Right ventricle myocardium inferior (tissue), 1 donor: ENCODE data around the gene KRT20. TPM values are rescaled to one million over a fixed set of nuclear protein-coding genes. Genes with fewer than 3 reads are reported as not detected.
A peak's percentile ranks its signal among the peaks of the same experiment; 100 is the strongest.
"Not testable (repeated sequence)": the region's sequence is repeated elsewhere in the genome, so short reads cannot be mapped to it uniquely, and the experiment has no call there.

Source experiments
- ATAC-seq: fragments of 200-7000 bp; cut with Tn5 transposase; one replicate; pipeline ENCODE4 v1.9.1; 2020; ENCODE audit warnings: mild to moderate bottlenecking, moderate library complexity
- DNase-seq: peaks from one replicate; pipeline ENCODE4 v3.0.0; 2021; ENCODE audit errors: missing footprints
- intact Hi-C: fragments of 100-400 bp; cut with DNase I; formaldehyde crosslinking; loops from one replicate; pipeline ENCODE4 v1.11.0; 2022
- total RNA-seq: library from RNA; stranded (reverse); fragmentation: NEBNext Ultra II Directional; extraction: Animal tissue kit (Norgen Biotek cat#: 25700); gene quantifications from one replicate; pipeline ENCODE4 v1.2.1, GENCODE V29; 2021
- donor health status: DM: no; HTN: yes; CAD: no; lungs with severe emphysema.

The KRT20 gene
- total RNA-seq, 1 donor from 2014 or later, result not detected

GRCh38 chr17:40862985-40863733 is 21.9 kb downstream of the KRT20 start:
- no peak for ATAC-seq
- no peak for DNase-seq
- intact Hi-C loops, result no loop called here

GRCh38 chr17:40859536-40859935 is 25.5 kb downstream of the KRT20 start:
- no peak for DNase-seq
- intact Hi-C loops, result loop anchor here (5.0 kb wide), 4 partner anchors 42 to 803 kb away; no protein-coding TSS in a partner anchor
- no peak for ATAC-seq

- intact Hi-C loops, result loop anchor here (5.0 kb wide), 4 partner anchors 41 to 804 kb away; no protein-coding TSS in a partner anchor
- not testable (repeated sequence) for ATAC-seq, DNase-seq
Measured at GRCh38 chr17:40858667-40859066, 26.4 kb downstream of the KRT20 start.

DNA sequence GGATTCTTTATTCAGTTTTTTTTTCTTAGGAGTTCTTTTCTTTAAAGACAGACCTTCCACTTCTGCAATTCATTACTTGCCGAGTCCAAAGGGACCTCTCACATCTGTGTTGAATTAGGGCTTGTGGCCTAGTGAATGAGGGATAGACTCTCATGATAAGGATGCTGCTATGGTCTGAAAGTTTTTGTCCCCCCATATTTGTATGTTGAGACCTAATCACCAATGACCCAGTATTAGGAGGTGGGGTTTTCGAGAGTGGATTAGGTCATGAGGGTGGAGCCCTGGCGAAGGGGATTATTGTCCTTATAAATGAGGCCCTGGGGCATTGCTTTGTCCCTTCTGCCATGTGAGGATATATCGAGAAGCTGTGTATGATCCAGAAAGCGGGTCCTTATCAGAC is 27.5 kb downstream of the KRT20 start:
- intact Hi-C loops, result loop anchor here (5.0 kb wide), 4 partner anchors 40 to 805 kb away; no protein-coding TSS in a partner anchor
- DNase-seq, result no peak
- ATAC-seq, result peak; percentile 67

DNA sequence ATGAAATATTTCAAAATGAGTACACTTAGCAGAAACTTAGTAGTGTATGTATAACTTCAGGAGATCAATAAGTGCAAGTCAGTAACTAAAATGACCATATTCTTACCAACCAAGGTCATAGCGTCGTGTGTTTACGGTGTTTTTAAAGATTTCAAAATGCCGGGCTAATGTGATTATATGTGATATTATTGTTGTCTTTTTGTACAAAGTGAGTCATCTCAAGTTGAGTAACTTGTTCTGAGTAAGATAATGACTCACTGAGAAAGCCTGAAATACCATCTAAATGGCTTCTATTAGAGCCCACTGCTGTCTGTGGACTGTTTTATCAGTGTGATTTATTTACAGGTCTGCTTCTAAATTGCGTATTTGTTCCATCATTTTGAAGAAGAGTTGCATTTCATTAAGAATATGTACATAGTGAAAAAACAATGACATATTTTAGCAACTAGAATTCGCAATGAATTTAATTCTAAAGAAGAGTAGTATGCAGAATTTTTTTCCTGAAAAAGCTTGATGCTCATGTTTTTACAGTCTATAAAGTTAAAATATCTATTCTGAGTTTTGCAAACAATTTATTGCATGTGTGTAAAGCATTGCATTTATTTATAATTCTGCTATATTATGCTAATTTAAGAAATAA is 30.7 kb downstream of the KRT20 start:
- DNase-seq, result no peak
- intact Hi-C loops, result no loop called here
- ATAC-seq, result no peak

DNA sequence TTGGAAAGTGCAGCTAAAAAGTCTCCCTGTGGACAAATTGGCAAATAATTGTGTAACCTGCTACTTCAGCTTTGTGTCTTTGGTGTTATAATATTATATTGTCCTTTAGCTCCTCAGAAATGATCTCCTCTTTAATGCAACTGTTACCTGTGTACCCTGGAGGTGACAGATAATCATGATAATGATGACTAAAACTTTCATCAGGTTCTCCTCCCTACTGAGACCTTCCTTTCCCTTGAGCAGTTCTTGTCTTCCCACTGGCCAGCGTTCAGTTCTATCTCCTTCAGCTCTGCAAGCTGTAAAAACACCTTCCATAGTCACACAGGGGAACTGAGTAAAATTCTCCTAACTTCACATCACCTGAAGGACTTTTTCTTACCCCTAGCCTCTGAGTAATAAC is 32.7 kb downstream of the KRT20 start:
- ATAC-seq, result no peak
- no peak for DNase-seq
- intact Hi-C loops, result no loop called here

GRCh38 chr17:40850293-40850972 is 34.6 kb downstream of the KRT20 start:
- intact Hi-C loops, result no loop called here
- DNase-seq, result no peak
- ATAC-seq, result no peak

DNA sequence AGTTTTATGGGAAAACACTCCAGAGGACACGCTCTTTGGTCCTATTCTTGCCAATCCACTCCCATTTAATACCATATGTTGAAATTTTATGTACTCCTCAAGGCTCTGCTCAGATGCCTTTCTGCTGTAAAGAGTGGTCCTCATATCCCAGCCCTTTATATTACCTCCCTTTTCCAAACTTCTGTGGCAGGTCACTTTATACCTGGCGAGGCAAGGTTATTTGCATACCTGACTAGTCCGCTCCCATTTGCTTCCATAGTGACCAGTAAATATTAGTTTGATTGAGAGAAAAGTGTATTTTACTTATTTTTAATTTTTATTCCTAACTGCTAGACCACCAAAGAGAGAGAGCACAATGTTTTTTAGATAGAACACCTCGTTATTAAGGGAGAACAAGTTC is 35.3 kb downstream of the KRT20 start:
- intact Hi-C loops, result no loop called here
- no peak for ATAC-seq
- no peak for DNase-seq

DNA sequence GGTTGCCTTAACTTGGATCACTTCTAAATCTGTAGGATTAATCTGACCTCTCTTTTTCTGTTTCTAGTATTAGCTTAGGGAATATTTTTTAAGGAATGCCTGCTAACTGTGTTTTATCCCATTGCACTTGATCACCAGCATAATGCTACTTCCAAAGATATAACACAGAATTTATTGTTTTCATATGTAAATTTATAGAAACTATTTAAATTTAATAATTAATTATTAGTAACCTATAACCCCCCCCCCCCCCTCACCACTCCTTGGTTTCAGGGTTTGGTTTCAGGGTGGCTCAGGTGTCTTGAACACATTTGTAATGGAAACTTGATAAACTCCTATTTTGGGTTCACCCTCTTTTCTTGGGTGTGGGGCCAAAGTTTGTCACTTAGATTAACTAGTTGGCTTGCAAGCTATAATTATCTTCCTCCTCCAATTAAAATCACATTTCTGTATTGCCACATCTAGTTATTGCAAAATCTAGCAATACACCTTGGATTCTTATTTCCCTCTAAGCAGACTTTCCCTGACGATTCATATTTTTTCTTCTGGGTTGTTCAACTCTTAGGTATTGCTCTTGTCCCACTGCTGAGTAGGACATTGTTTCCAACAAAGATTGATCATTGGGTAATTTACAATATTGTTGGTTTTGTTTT is 36.3 kb downstream of the KRT20 start:
- intact Hi-C loops, result no loop called here
- DNase-seq, result no peak
- no peak for ATAC-seq

DNA sequence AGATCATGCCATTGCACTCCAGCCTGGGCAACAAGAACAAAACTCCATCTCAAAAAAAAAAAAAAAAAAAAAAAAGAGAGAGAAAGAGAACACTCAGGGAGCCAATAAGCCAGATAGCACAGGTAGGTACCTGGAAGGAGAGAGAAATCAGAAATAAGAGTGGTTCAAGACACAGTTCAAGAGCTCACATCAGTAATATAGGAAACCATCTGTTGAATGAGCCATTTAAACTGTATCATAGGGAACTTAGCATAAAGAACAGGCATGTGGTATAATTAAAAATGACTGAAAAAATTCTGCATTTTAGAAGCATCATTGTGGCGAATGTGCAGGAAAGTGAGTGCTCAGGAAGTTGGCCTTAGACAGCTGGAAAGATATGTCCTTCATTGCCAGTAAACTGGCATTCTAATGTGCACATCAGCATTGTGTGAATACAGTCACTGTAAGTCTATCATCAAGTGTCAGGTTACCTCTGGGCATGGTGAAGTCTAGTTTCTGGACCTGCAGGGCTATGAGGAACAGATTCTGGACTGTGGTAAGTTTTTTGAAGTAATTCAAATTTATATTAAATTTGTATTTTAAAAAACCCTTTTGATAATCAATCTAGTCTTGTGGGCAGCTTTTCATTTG is 38.4 kb downstream of the KRT20 start:
- intact Hi-C loops, result no loop called here
- ATAC-seq (no peak), DNase-seq (no peak)

- intact Hi-C loops, result no loop called here
- no peak for DNase-seq
- no peak for ATAC-seq
Measured at GRCh38 chr17:40844671-40845107, 40.4 kb downstream of the KRT20 start.

- DNase-seq, result no peak
- intact Hi-C loops, result no loop called here
Measured at GRCh38 chr17:40843242-40843641, 41.8 kb downstream of the KRT20 start.

DNA sequence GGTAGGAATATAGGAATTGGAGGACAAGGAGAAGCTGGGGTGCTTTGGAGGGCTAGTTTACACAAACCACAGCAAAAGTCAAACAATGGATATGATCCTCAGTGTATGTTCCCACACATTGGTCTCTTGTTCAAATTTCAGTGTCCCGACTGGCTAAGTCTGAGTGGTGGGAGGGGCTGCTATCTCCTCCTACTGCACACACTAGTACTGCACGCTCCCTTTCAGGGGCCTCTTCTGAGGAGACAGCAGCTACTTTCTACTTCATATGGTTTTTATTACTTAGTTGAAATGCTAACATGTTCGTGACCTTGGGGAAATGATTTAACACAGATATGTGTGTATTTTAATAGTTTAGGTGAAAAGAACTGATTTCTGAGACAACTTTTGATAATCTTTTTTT is 43.8 kb downstream of the KRT20 start:
- ATAC-seq (no peak), DNase-seq (no peak)
- intact Hi-C loops, result no loop called here

More at GRCh38 chr17:40843242-40843641, 41.8 kb downstream of the KRT20 start:
- ATAC-seq, result no peak

GRCh38 chr17:40839194-40839593 is 45.8 kb downstream of the KRT20 start:
- ATAC-seq, result no peak
- intact Hi-C loops, result no loop called here
- no peak for DNase-seq

DNA sequence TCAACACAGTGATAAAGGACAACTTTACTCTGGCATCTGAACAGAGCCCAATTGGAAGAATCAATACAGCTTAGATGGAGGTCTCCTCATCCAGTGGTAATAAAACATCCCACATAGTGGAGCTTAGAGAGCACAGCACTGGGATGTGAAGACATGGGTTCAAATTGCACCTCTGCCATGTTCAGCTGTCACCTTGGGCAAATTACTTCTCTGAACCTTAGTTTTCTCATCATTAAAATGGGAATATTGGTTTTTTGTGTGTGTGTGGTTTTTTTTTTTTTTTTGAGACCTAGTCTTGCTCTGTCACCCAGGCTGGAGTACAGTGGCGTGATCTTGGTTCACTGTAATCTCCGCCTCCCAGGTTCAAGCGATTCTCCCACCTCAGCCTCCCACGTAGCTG is 49.0 kb downstream of the KRT20 start:
- ATAC-seq, result no peak
- no peak for DNase-seq
- intact Hi-C loops, result no loop called here

DNA sequence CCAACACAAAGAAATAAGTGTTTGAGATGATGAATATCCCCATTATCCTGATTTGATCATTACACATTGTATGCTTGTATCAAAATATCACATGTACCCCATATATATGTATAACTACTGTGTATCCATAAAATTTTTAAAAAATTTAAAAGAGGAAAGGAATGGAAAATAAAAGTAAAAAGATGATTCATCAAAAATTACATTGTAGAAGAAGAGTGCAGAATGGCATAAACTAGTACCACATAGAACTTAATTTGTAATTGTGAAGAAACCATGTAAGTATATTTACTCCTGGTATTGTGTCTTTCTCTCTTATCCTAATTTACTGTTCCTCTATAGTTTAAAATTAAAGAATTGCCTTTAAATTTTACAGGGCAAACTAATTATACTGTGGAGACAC is 51.2 kb downstream of the KRT20 start:
- DNase-seq (no peak), ATAC-seq (no peak)
- intact Hi-C loops, result no loop called here

GRCh38 chr17:40832840-40833239 is 52.2 kb downstream of the KRT20 start:
- no peak for ATAC-seq
- no peak for DNase-seq
- intact Hi-C loops, result no loop called here

DNA sequence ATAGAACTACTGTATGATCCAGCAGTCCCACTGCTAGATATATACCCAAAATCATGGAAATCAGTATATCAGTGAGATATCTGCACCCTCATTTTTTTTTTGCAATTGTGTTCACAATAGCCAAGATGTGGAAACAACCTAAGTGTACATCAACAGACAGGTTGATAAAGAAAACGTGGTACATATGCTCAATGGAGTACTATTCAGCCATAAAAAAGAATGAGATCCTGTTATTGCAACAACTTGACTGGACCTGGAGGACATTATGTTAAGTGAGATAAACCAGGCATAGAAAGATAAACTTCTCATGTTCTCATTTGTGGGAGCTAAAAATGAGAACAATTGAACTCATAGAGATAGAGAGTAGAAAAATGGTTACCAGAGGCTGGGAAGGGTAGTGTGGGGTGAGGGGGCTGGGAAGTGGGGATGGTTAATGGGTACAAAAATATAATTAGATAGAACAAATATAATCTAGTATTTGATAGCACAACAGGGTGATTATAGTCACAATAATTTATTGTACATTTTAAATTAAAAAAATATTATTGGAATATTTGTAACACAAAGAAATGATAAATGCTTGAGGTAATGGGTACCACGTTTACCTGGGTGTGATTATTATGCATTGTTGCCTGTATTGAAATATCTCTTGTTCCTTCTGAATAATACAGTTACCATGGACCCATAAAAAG is 54.8 kb downstream of the KRT20 start:
- DNase-seq (no peak), ATAC-seq (no peak)
- intact Hi-C loops, result no loop called here
